ENCODE measurements around the gene NTSR2.

GRCh38 chr2:11667866-11668637, 1.9 kb downstream of the NTSR2 start:
- no peak for TF ChIP-seq CTCF (IDR thresholded peaks at IDR 0.05)
- TF ChIP-seq POLR2A (IDR thresholded peaks at IDR 0.05): no peak
